Hepatocyte (in vitro differentiated cells): ENCODE data around the gene NR6A1.

ENCODE experiments used
- CTCF ChIP-seq: fragments of 200-600 bp; sonication (generic); IDR thresholded peaks from 2 replicates; pipeline ENCODE4 v1.5.1; 2016; ENCODE audit warnings: antibody characterized with exemption, mild to moderate bottlenecking; ENCODE audit not compliant: poor library complexity
- EZH2 ChIP-seq: fragments of 200-600 bp; sonication (generic); IDR thresholded peaks from 2 replicates; pipeline ENCODE4 v1.6.1; 2016; ENCODE audit warnings: antibody characterized with exemption, mild to moderate bottlenecking, borderline replicate concordance
- EZH2phosphoT487 ChIP-seq: fragments of 200-600 bp; sonication (generic); IDR thresholded peaks from one replicate; pipeline ENCODE4 v1.6.1; 2018; ENCODE audit warnings: antibody characterized with exemption, mild to moderate bottlenecking, low read depth, moderate library complexity; ENCODE audit not compliant: unreplicated experiment, severe bottlenecking

GRCh38 chr9:124693403-124693802, 77.7 kb downstream of the NR6A1 start:
- TF ChIP-seq CTCF (no peak), EZH2 (no peak), EZH2phosphoT487 (no peak)
